Epithelial cell of proximal tubule (primary cell): ENCODE results near the gene SHB. TPM values are rescaled to one million over a fixed set of nuclear protein-coding genes. Genes with fewer than 3 reads are reported as not detected.

ENCODE experiments used
- DNase-seq: peaks from one replicate; pipeline ENCODE4 v3.0.0-alpha.2; 2011; ENCODE audit warnings: low read depth
- H3K4me3 ChIP-seq: 2 replicates; pipeline ENCODE4 v1.5.1; 2011; ENCODE audit warnings: low read depth, mild to moderate bottlenecking, low read length
- total RNA-seq: library from RNA; depleted of rRNA; stranded (reverse); fragments of >200 nt; gene quantifications from 2 replicates; pipeline ENCODE4 v1.2.3, GENCODE V29; 2015
- TF ChIP-seq, protein P1 (sequence below): conservative IDR thresholded peaks from 2 replicates; pipeline ENCODE4 v1.5.1; 2012; ENCODE audit warnings: low read depth, mild to moderate bottlenecking, low read length

SHB gene
- total RNA-seq, 1 donor from 2014 or later = 32.7 TPM

DNA sequence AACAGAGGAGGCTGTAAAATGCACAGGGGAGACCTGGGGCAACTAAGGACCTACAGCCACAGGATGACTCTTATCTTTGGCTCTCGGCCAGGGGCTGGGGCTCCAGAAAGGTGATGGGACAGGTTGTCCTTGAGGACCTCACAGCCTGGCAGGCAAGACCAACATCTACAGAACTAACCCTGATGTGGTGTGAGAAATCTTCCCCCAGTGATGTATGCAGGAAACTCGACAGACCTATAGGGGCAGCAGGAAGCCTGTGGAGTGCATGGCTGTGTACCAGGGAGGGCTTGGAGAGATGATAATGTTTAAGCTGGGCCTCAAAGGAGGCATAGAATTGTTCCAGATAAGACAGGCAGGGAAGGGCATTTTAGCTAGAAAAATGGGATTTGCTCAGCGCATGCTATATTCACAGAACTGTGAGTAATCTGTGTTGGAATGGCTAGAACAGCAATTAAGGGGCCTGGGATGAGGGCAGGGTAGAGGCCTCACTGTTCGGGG lies 96.6 kb downstream of the SHB start:
- H3K4me3 ChIP-seq = no peak overlapping the region
- TF ChIP-seq, protein P1, sequence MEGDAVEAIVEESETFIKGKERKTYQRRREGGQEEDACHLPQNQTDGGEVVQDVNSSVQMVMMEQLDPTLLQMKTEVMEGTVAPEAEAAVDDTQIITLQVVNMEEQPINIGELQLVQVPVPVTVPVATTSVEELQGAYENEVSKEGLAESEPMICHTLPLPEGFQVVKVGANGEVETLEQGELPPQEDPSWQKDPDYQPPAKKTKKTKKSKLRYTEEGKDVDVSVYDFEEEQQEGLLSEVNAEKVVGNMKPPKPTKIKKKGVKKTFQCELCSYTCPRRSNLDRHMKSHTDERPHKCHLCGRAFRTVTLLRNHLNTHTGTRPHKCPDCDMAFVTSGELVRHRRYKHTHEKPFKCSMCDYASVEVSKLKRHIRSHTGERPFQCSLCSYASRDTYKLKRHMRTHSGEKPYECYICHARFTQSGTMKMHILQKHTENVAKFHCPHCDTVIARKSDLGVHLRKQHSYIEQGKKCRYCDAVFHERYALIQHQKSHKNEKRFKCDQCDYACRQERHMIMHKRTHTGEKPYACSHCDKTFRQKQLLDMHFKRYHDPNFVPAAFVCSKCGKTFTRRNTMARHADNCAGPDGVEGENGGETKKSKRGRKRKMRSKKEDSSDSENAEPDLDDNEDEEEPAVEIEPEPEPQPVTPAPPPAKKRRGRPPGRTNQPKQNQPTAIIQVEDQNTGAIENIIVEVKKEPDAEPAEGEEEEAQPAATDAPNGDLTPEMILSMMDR = no peak
- no peak for DNase-seq

DNA sequence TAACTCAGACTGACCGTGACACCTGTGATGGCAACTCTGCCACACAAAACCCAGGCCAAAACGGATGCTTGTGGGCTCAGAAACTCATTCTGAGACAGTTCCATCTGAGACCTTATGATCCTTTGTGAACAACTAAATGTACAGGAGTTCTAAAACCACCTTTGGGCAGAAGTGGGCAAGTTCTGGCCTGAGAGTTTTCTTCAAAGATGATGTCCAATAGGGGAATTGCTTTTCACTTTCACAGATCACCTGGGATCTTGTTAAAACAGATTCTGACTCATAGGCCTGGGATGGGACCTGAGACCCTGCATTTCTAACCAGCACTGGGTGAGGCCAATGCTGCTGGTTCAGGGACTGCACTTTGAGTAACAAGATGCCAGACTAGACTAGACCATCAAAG lies 97.3 kb downstream of the SHB start:
- TF ChIP-seq, protein P1 = no peak
- no peak overlapping the region for H3K4me3 ChIP-seq
- no peak for DNase-seq

DNA sequence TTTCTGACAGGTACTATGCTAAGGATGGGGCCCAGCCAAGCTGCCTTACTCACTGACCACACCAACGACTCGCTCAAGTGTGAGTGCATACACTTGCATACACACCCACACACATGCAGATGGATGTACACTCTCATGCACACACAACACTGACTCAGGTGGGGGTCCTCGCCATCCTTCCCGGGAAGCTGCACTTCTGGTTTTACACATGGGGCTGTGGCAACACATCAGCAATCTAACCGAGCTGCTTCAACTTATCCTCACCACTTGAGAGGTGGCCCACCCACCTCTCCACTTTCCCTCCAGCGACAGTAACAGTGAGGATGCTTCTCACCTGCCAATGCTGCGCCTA lies 97.9 kb downstream of the SHB start:
- no peak for DNase-seq
- H3K4me3 ChIP-seq = no peak overlapping the region
- TF ChIP-seq, protein P1 = no peak

DNA sequence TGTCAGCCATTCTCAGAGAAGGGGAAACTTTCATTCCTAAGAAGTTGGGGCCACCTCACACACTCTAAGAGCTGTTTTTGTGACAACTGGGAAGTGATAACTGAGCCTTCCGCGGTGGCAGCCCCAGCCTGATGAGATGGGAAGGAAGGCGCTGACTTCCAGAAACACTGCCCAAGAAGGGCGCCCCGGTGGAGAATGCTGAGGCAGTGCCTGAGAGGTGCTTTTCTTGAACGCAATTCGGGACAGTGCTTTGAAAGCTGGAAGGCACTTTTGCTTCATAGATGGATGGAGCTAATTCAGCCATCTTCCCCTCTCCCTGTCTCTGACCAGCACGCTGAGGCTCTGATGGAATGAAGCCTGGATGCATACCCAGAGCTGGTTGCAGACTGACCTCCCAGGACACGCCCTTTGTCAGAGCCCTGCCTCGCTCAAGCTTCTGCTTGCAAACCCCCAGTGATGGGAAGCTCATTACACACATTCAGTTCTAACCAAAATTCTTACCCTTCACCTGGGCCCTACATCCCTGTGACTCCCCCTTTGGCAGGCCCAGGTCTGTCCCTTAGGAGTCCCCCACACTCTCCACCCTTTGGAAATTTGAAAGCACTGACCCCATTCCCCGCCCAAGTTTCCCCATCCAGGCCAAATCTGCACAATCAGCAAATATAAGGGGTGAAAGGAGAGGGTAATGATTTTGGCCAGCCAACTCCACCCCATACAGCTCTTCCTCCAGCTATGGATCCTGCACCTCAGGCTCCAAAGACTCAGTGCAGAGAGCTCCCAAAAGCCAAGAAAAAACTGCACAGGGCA lies 98.5 kb downstream of the SHB start:
- DNase-seq = no peak
- TF ChIP-seq, protein P1 = no peak
- H3K4me3 ChIP-seq = no peak overlapping the region

DNA sequence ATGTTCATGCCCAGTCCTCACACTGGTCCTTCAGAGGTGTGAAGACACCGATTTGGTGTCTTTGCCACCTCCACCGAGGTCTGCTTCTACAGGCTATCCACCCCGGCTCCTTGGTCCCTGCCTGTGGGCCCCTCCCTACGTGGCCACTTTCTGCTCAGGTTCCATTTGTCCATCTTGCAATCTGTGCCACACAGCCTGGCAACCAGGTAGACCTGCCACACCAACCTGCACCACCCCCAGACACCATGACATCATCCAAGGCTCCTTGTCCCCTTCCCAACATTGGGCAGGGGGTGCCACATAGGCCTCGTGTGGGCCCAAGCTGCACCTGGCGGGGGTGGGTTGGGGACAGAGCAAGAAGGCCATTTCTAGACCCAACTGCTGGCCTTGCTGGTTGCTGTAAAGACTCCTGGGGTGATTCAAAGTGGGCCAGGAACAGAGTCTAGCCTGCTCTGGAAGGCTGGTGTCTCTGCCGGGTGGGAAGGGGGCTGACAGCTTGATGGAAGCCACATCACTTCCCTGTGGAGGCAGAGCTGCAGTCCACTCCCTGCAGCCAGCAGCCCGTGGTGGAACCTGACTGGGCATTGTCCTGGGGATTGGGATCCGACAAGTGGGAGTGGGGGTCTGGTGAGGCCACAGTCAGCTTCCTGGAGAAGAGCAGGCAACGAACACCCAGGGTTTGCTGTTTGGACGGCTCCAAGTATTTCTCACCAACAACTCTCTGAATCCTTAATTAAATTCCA lies 99.3 kb downstream of the SHB start:
- DNase-seq = no peak
- no peak overlapping the region for H3K4me3 ChIP-seq
- TF ChIP-seq, protein P1 = no peak

DNA sequence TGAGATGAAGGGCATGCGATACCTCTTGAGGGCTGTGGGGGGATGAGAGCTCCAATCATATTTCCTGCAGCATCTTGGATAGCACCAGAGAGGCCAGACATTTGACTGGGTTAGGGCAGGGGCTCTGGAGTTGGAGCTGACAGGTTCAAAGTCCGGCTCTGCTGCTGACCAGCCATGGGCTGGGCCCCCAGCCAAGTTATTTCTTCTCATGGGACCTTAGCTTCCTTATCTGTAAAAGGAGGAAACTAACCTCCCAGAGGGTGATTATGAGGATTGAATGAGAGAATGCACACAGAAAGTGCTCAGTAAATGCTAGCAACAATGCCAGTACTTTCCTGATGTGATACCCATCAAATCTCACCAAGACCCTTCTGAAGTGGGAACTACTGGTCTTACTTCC lies 99.9 kb downstream of the SHB start:
- DNase-seq = no peak
- TF ChIP-seq, protein P1 = no peak
- no peak overlapping the region for H3K4me3 ChIP-seq
